ENCODE results near the gene PAIP1. TPM values are rescaled to one million over a fixed set of nuclear protein-coding genes. Genes with fewer than 3 reads are reported as not detected.
A peak's percentile ranks its signal among the peaks of the same experiment; 100 is the strongest.
"Not testable (repeated sequence)": the region's sequence is repeated elsewhere in the genome, so short reads cannot be mapped to it uniquely, and the experiment has no call there.

Gene PAIP1
- total RNA-seq, 2 experiments from 2014 or later, result 44.2 to 69.2 TPM

GRCh38 chr5:43561356-43561755, 4.5 kb upstream of the PAIP1 start:
- POLR2A ChIA-PET, result no interaction called here
- Histone ChIP-seq H3K27ac (ENCODE audit: low read depth, low read length, poor library complexity, severe bottlenecking) (no peak overlapping the region), H3K9me3 (ENCODE audit: low read length) (no peaks in the 10 kb centered on the region), H3K4me2 (ENCODE audit: low read length) (no peak overlapping the region), H3K4me3 (ENCODE audit: low read depth, low read length, poor library complexity, severe bottlenecking) (no peak overlapping the region), H3K9me2 (ENCODE audit: insufficient read depth, low read length) (no peaks in the 10 kb centered on the region), H2AFZ (ENCODE audit: low read length) (no peak overlapping the region), H3K79me2 (ENCODE audit: insufficient read depth, low read depth, low read length) (no peaks in the 10 kb centered on the region), H4K20me1 (ENCODE audit: insufficient read depth, low read length) (no peaks in the 10 kb centered on the region), H3K4me1 (ENCODE audit: insufficient read depth, low read length, poor library complexity, severe bottlenecking) (peaks cover 6% of the 10 kb centered on the region), H3K36me3 (ENCODE audit: insufficient read depth, low read length) (no peaks in the 10 kb centered on the region)
- no TSS peak for BruUV-seq (replicated peaks)
- intact Hi-C loops (cut with micrococcal nuclease; ENCODE audit: unreplicated experiment), result no loop called here
- no peak for TF ChIP-seq CTCF (conservative IDR thresholded peaks at IDR 0.05; ENCODE audit: low read length)
- TF ChIP-seq EZH2phosphoT487 (IDR thresholded peaks at IDR 0.05; ENCODE audit: borderline replicate concordance, low read depth, low read length), result no peak
- no peak for DNase-seq (ENCODE audit: low spot score)
- CTCF ChIA-PET (ENCODE audit: unreplicated experiment), result no interaction called here

- POLR2A ChIA-PET, result interaction anchor here (1.1 to 1.4 kb wide), 3 partner anchors 20 to 76 kb away, joined by 3 to 4 read pairs (median 3); partner anchors contain the start of gene TMEM267
- no peak for DNase-seq (ENCODE audit: low spot score)
- Histone ChIP-seq H3K36me3 (ENCODE audit: insufficient read depth, low read length) (peaks cover 3% of the 10 kb centered on the region), H3K4me3 (ENCODE audit: low read depth, low read length, poor library complexity, severe bottlenecking) (no peak overlapping the region), H3K9me3 (ENCODE audit: low read length) (no peaks in the 10 kb centered on the region), H2AFZ (ENCODE audit: low read length) (no peak overlapping the region), H3K27ac (ENCODE audit: low read depth, low read length, poor library complexity, severe bottlenecking) (no peak overlapping the region), H3K9me2 (ENCODE audit: insufficient read depth, low read length) (no peaks in the 10 kb centered on the region), H3K4me2 (ENCODE audit: low read length) (no peak overlapping the region), H3K79me2 (ENCODE audit: insufficient read depth, low read depth, low read length) (peaks cover 11% of the 10 kb centered on the region), H3K4me1 (ENCODE audit: insufficient read depth, low read length, poor library complexity, severe bottlenecking) (peaks cover 11% of the 10 kb centered on the region), H4K20me1 (ENCODE audit: insufficient read depth, low read length) (0 out of 2 replicates have a peak, but pooled peaks cover 6% of the 10 kb centered on the region)
- no TSS peak for BruUV-seq (replicated peaks)
- CTCF ChIA-PET (ENCODE audit: unreplicated experiment), result no interaction called here
- intact Hi-C loops (cut with micrococcal nuclease; ENCODE audit: unreplicated experiment), result no loop called here
- TF ChIP-seq EZH2phosphoT487 (IDR thresholded peaks at IDR 0.05; ENCODE audit: borderline replicate concordance, low read depth, low read length), result no peak
- TF ChIP-seq CTCF (conservative IDR thresholded peaks at IDR 0.05; ENCODE audit: low read length), result no peak
Measured at GRCh38 chr5:43560128-43560527, 3.3 kb upstream of the PAIP1 start.

GRCh38 chr5:43556607-43556856, 345 bp downstream of the PAIP1 start:
- peak overlapping the region; percentile 100 for H2AFZ ChIP-seq (ENCODE audit: low read length)
- H3K4me2 ChIP-seq (ENCODE audit: low read length), result peak overlapping the region; percentile 99
- H3K9me2 ChIP-seq (ENCODE audit: insufficient read depth, low read length); DNase-seq (ENCODE audit: low spot score); CTCF ChIA-PET (ENCODE audit: unreplicated experiment); BruUV-seq (replicated peaks); H3K9me3 ChIP-seq (ENCODE audit: low read length): not testable (repeated sequence)
- intact Hi-C loops (cut with micrococcal nuclease; ENCODE audit: unreplicated experiment), result loop anchor here (1.0 to 5.0 kb wide), 4 partner anchors 41 to 435 kb away; partner anchors contain the start of genes C5orf34, HMGCS1 and NNT
- H3K4me3 ChIP-seq (ENCODE audit: low read depth, low read length, poor library complexity, severe bottlenecking), result peak overlapping the region; percentile 75
- H3K4me1 ChIP-seq (ENCODE audit: insufficient read depth, low read length, poor library complexity, severe bottlenecking), result peaks cover 35% of the 10 kb centered on the region
- H3K79me2 ChIP-seq (ENCODE audit: insufficient read depth, low read depth, low read length), result peaks cover 47% of the 10 kb centered on the region
- H3K36me3 ChIP-seq (ENCODE audit: insufficient read depth, low read length), result peaks cover 39% of the 10 kb centered on the region
- H4K20me1 ChIP-seq (ENCODE audit: insufficient read depth, low read length), result peaks cover 21% of the 10 kb centered on the region; the same call in 1 of the 2 replicates
- H3K27ac ChIP-seq (ENCODE audit: low read depth, low read length, poor library complexity, severe bottlenecking), result peak overlapping the region; percentile 77
- POLR2A ChIA-PET, result interaction anchor here (0.6 to 4.8 kb wide), 3 partner anchors 14 to 52 kb away, joined by 3 to 57 read pairs (median 11); partner anchors contain the start of gene NNT

Data from OCI-LY7 (cell line).